Cerebellar nuclear complex (tissue), 1 donor: Measurements from ENCODE around the gene ZBTB42.

Experiments
- DNase-seq, 2 experiments: peaks; one replicate each; lab custom pipeline; 2025; lab: John Stamatoyannopoulos, UW

Gene ZBTB42

DNA sequence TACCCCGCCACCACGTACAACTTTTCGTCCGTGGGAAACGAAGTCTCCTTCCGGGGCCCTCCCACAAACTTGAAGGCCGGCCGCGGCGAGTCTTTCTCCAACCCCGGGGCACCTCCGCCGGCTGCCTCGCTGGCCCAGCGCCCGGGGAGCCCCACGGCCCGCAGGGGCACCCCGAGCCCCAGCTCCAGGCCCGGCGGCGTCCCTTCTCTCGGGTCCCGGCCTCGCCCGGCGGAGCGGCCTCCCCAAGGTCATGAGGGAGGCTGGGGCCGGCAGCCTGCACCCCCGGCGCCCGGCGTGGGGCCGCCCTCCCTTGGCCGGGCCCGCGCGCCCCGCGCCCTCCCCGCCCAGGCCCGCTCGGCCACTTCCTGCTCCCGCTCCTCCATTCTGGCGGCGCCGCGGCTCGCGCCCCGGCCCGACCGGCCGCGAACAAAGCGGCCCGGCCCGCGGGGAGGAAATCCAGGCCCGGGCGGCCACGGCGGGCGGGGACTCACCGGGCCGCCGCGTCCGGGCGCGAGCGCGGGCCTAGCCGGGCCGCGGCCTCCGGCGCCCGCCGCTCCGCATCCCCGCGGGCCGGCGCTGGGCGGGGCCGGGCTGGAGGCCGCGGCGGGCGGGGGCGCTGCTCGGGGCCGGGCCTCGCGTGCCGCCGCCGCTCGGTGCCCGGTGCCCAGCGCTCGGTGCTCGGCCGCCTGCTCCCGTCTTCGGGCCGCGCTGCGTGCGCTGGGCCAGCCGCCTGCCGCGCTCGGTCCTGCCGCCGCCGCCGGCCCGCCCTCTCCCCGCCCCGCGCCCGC is 5.7 kb upstream of the ZBTB42 start, which contains the start of gene AKT1:
TSS of gene AKT1 (minus strand) at position 756 of the 788 bp plus-strand sequence. CDS start 3,105 bp downstream, outside the sequence.
- no peak for DNase-seq

- no peak for DNase-seq
Observed at GRCh38 chr14:104795781-104796686, 4.9 kb upstream of the ZBTB42 start.

DNA sequence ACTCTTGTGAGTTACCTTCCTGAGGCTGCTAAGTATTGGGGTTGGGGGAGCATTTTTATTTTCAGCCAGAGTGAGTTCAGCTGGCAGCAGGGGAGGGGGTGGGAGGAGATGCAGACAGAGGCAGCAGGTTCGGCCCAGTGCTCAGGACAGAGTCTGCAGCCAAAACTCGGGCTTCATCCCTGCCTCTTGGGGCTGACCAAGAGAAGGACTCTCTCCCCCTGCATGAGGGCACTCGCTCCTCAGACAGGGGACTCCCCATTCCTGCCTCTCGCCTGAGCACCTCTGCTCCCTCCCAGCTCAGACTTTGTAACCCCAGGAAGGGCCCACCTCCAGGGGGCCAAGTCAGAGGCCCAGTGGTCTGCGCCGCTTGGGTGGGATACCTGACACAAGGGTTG is 4.2 kb upstream of the ZBTB42 start:
- no peak for DNase-seq

- no peak for DNase-seq
Observed at GRCh38 chr14:104797115-104798044, 3.5 kb upstream of the ZBTB42 start.

- no peak for DNase-seq
Observed at GRCh38 chr14:104798300-104799243, 2.3 kb upstream of the ZBTB42 start.

- DNase-seq, result no peak
Observed at GRCh38 chr14:104799244-104800014, 1.5 kb upstream of the ZBTB42 start.

DNA sequence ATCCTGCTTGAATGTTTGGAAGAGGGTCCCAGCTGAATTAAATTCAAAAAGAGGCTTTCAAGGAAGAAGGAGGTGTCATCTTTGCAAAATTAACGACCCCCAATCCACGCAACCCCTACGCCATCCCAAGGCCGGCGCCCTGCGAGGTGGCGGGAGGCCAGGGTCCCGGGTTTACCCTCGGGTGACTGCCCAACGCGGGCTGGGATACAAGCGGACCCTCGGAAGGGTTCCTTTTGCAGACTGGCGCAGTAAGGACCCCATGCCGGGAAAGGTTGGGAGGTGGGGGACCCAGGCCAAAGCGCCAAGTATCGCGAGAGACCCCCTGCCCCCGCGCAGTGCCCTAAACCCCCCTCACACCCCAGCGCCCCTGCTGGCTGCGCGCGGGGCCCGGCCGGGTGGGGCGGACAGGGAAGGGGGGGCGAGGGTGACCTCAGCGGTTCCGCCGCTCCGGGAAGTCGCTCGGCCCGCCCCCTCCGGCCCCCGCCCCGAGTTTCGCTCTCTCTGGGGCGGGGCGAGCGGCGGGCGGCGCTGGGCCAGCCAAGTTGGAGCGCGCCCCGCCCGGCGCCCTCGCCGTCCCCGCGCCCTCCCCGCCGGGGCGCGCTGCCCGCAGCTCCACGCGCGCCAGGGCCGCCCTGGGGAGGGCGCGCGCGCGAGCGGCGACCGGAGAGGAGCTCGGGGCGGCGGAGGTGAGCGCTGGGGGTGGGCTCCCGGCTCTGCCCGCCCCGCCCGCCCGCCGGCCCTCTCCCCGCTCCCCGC is 708 bp upstream of the ZBTB42 start:
- no peak for DNase-seq

GRCh38 chr14:104801520-104802393 is 856 bp downstream of the ZBTB42 start:
- no peak for DNase-seq

DNA sequence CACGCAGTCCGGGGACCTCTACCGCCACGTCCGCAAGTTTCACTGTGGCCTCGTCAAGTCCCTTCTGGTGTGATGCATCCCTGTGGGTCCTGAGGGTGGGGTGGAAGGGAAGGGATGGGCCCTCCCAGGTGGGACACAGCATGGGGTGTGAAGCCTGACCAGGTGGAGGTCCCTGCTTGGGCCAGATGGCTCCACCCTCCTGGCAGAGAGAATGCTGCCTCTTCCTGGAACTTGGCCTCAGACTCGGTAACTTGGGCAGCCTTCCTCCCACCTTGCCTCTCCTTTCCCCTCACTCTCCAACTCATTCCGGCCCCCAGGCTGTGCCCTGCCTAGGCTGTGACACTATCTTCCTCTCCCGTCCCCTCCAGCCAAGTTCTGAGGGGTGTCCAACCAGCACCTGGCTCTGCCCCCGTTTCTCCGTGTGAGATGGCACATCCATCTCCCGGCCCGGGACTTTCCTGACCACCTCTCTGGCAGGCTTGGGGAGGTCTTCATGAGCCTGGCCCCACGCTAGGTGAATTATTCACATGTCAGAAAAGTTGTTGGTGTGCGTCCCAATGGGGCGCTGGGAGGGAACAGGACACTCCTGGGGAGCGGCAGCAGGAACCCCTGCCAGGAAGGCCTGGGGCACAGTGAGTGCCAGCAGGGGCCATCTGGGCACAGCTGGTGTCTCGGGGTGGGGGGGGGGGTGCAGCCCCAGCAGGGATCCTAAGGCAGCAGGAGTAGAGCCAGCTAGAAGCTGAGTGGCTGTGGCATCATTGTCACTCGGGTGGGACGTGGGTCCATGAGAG is 1.7 kb downstream of the ZBTB42 start:
- no peak for DNase-seq

DNA sequence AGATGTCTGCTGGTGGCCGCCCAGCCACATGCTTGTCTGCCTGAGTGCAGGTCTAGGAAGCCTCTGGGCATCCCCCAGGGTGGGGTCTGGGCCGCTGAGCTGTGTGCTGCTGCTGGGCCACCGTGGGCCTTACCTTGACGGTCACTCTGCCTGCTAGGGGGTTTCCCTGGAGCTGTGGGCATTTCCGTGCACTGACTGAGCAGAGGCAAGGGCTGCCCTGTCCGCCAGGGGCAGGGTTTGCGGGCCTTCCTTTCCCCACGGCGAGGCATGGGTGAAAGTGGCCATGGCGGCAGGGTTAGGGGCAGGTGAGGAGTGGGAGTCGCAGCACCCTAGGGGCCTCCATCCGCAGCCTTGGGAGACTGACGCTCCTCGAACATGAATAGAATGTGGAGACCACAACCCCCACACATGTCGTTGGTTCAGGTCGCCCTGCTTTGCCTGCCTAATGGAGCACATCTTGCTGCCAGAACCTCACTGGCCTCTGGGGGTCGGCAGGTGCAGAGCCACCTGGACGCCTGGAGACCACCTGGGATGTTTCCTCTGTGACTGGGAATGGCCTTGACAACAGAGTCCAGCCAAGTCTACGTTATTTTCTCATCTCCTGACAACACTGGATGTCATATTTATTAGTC is 2.5 kb downstream of the ZBTB42 start:
- DNase-seq, result no peak

DNA sequence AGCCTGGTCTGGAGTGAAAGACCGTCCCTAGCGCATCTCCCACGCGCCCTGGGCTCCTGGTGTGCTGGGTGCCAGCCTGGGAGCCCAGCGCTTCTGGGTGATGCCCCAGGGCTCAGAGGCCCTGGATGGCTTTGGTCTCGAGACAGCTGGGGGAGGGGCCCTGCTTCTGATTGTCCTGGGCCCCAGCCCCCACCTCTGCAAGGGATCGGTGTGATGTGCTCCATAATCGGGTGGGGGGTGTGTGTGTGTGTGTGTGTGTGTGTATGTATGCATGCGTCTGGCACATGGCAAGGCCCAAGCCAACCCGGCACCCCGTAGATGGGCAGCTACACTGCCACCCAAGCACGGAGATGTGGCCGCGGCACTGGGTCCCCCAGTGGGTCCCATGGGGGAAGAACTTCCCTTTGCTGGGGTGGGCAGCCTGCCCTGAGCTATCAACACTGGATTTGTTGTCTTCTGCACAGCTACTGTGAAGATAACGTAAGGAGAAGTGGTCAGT is 3.1 kb downstream of the ZBTB42 start:
- no peak for DNase-seq

- DNase-seq, result no peak
Observed at GRCh38 chr14:104804481-104805325, 3.8 kb downstream of the ZBTB42 start.

- no peak for DNase-seq
Observed at GRCh38 chr14:104805326-104805678, 4.4 kb downstream of the ZBTB42 start.

- no peak for DNase-seq
Observed at GRCh38 chr14:104805941-104806624, 5.2 kb downstream of the ZBTB42 start.
